Femur (tissue), 1 donor: ENCODE measurements around the gene EMSY.

Experiments used
- DNase-seq: peaks from one replicate; pipeline ENCODE4 v3.0.0-alpha.2; 2017

Gene EMSY

DNA sequence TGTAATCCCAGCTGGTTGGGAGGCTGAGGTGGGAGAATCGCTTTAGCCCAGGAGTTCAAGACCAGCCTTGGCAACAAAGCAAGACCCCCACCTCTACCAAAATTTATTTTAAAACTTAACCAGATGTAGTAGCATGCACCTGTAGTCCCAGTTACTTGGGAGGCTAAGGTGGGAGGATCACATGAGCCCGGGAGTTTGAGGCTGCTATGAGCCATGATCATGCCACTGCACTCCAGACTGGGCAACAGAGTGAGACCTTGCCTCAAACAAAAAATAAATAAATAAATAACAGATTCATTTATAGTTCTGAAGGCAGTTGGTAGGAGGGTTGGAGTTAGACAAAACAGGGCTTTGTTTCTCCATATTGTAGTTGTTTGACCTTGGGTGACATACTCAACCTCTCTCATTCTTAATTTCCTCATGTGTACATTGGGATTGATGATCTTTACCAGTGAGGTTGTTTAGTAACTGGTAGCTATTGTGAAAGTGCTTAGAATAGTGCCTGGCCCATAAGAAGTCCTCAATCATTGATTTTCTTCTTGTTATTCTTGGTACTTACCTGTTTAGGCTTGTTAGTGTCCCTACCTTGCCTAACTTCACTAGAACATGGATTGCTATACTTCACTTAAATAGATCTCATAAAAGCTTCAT lies 79.1 kb downstream of the EMSY start:
- DNase-seq: no peak

DNA sequence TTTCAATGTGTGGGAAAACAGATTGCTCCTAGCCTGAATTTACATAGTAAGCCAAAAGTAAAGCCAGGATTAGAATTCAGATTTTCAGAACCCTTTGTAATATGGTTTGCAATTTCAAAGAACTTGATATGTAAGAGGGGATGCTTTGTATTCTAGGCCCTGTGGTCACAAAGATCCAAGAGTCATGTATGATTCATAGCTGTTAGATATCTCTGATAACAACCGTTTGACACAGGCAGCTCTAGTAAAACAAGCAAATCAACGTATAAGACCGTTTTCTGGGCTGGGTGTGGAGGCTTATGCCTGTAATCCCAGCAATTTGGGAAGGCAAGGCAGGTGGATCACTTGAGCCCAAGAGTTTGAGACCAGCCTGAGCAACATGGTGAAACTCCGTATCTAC lies 79.6 kb downstream of the EMSY start:
- DNase-seq: no peak

DNA sequence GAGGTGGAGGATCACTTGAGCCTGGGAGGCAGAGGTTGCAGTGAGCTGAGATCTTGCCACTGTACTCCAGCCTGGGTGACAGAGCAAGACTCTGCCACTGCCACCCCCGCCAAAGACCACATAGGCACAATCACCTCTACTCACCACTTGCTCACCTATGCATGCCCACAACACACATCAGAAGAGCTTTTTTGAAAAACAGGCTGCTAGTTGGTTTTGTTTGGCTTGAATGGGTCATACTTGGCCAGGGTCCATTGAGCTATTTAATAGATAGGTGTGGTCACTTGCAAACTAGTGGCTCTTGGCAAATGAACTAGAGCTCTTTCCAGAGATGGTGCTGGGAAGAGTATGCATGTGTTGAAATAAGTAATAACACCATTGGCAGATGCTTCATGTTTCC lies 80.1 kb downstream of the EMSY start:
- DNase-seq: peak; percentile 26

DNA sequence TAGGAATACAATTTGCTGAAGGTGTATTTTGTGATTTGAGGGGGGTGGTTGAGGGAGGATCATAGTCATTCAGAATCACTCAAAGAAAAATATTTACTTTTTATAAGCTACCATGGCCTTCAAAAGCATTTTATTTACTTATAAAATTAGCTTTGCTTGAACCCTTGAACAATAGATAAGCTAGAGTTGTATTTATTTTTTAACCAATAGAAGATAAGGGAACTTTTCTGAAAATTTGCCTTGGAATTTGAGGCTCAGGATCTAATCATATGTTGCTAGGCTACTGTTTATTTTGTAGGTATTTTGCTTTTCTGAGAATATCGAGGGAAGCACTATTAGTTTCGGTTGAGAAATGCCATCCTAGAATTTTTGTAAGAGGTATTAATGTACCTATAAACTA lies 82.1 kb downstream of the EMSY start:
- DNase-seq: no peak

DNA sequence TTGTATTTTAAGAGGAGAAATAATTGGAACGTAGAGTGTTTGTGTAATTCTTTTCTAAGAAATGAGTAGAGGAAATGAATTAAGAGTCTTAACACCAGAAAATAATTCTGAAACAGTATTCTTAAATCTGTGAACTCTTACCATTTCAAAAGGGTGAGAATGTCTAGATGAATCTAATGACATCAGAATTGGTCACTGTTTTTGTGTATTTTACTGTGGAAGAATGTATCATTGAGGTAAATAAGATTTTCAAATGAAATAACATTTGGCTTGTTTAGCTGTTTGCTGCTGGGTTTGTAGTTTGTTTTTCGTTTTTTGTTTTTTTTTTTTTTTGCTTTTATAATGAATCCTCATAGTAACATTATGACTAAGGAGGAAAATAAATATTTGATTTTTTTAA lies 97.6 kb downstream of the EMSY start:
- no peak for DNase-seq

DNA sequence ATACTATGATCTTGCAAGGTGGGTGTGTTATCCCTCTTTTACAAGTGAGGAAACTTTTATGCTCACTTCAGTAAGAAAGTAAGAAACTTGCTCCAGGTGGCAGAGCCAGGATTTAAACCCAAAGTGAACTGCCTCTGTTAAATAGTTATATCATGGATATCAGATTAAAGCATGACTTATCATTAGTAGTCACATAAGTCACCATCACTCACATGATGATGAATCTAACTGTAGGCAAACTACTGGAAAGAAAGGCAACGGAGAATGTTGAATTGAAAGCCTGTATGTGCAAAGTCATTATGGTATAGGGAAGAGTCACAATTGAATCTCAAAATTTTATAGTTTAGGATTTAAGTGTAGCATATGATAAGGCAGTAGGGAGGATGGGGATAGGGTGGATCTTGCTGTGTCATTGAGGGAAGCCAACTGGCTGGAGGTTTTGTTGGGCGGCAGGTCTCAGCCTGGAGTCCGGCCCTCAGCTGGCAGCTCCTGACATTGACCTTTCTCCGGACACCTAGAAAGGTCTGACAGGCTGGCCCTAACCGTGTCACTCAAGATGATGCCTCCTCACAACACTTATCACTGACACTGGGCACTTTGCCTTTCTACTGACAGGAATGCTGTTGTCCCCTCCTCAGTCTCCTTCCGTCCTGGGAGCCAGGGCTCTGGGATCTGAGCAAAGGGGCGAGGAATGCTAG lies 98.3 kb downstream of the EMSY start:
- no peak for DNase-seq

DNA sequence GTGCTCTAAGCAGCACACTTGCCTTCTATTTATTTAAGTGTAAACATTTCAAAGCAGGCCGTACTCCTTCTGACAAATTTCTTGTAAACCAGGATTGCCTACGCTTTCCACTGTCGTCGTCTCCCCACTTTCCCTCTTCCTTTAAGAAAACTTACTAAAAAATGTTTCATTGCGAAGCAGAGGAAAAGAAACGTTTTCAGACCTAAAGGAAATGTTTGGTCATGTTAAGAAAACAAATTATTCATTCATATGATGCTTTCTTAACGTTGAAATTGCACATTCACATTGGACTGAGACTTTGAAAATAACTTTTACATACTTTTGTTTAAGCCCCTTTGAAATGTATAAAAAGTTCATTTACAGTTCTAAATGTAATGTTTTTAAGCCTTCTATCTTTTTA lies 106.0 kb downstream of the EMSY start:
- no peak for DNase-seq

DNA sequence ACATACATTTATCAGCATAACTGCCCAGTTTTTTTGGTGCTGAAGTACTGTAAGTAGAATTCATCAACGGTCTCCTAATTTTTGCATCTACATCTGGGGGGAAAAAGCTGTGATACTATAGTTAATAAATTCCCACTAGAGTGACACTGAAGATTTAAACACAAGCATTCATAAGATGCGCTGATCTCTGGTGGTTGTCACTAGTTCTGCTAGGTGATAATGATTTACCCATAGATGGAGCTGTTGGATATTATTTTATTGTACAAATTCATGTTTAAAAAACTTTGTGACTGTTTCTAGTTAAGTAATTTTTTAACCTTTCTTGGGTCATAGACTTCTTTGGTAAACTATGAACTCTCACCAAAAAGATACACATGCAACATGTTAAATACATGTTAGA lies 106.6 kb downstream of the EMSY start:
- no peak for DNase-seq

DNA sequence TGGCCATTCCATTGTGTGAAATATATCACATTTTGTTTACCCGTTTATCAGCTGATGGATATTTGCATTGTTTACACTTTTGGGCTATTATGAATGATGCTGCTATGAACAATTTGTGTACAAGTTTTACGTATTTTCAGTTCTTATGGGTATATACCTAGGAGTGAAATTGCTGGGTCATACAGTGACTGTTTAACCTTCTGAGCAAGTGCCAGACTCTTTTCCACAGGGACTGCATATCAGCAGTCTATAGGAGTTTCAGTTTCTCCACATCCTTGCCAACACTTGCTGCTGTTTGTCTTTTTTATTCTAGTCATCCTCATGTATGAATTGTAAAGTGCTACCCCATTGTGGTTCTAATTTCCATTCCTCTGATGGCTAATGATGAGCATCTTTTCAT lies 108.2 kb downstream of the EMSY start:
- no peak for DNase-seq

DNA sequence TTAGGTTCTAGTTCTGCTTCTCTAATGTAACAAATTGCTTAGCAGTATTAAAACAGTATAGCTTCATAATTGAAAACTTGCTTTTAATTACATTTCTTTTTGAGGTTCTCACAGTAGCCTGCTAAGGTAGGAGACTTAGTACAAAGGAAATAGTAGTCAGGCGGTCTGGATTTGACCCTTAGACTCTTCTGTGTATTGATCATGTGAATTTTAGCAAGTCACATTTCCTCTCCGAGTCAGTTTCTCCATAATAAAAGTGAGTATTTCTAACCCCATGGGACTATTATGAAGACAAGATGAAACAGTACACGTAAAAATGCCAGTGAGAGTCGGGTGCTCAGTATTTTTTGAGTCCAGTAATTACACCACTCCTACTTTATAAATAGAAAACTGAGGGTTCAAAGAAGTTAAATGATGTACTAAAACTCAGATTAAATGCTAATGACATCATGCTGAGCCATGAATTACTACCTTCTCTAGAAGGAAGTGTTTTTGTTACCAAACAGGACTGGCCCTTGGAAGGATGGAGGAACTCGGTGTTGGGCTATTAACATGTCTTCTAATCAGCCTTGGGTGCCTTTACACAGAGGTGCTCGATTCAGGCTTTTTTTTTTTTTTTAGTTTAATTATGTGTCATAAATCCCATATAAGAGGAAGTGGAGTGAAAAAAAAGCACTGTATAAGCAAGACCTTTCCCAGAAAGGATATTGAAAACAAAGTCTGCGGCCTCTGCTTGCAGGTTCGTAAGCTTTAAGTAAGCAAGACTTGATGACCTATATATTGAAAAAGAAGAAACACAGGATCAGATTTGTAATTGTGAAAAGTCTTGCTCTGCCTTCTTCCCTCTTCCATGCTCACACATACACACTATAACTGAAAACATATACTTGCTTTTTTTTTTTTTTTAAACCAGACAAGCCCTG lies 109.0 kb downstream of the EMSY start:
- no peak for DNase-seq

DNA sequence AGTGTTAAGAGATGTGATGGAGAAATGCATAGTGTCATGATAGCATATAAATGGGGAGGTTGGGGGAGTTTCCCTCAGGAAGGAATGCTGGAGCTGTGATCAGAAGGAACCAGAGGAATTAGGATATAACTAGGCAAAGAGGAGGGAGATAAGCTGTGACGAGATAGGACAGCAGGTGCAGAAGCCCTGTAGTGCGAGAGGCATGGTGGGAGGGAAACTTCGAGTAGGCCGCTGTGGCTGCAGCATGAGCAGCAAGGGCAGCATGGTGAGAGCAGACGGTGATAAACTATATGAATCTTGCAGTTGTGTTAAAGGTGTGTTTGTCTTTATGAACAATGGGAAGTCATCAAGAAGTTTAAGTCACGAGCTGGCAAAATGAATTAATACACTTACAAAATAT lies 109.9 kb downstream of the EMSY start:
- DNase-seq: no peak

DNA sequence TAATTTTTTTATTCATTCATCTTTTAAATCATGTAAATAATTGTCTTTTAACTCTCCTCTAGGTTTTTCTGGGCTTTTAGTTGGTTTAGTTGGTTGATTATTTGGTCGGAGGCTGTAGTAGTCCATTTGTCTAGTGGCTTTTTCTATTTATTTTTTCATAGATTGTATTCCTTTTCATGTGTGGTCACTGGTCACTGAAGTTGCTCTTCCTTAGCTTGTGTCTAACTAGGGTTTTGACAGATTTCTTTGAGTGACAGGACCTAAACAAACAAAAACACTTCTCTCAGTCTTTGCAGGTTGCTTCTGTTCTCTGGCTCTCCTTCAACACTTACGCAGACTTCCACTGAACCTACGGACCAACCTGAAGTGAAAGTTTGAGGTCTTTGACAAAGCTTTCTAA lies 112.6 kb downstream of the EMSY start:
- DNase-seq: no peak

DNA sequence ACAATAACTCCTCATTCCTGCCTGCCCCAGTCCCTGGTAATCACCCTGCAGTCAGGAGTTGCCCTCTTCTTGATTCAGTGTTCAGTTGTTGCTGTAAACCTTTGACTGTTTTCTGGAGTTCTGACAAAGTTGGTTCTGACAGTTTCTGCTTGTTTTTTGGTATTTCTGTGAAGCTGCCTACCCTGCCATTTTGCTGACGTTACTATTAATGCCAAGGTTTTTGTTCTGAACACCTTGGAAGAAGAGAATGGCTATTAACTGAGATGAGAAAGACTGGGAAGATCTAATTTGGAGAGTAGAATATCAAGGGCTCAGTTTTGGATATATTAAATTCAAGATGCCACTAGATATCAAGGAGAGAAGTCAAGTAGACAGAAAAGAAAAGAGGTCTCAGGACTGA lies 113.7 kb downstream of the EMSY start:
- no peak for DNase-seq

DNA sequence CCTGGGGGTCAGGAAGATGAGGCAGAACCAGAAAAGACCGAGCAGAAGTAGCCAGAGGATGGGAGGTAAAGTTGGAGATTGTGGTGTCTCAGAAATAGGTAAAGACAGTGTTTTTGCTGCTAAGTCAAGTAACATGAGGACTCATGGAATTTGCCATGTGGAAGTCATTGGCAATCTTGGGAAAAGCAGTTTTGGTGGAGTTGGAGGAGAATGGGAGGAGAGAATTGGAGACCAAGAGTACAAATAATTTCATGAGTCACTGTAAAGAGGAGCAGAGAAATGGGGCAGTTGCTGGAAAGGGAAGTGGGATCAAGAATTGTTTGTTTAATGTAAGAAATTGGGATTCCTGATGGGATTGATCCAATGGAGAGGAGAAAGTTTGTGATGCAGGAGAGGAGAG lies 114.1 kb downstream of the EMSY start:
- DNase-seq: no peak

DNA sequence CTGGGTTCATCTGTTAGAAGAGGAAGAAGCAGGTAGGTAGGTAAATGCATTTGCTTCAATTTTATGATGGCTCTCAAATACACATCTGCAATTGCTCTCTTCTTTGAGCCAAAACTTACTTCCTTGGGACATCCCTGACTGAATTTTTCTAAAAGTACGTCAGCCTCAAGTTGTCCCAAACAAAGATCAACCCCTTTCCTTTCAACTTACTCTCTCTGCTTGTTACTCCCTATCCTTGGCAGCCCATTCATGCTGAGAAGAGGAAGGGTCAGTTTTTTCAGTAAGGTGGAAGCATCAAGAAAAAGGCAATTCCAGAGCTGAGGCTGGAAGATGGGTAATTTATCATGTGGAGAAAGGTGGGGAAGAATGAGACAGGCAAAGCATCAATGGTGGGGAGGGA lies 114.5 kb downstream of the EMSY start:
- DNase-seq: no peak

DNA sequence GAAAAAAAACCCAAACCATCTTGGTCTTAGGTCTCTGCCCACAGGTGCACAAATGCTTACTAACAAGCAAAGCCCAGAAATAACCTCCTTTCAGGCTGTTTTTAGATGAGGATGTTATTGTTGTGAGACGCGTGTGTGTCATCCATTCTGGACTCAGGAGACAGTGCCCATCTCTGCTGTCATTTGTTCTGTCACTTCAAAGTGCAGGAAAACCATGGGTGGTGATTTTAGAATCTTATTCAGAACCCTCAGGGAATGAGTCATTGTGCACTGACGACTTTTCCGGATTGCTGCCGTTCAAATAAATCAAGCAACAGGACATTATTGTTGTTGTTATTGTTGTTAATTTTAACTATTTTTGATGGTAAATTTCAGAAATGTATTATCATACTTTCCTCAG lies 115.4 kb downstream of the EMSY start:
- DNase-seq: no peak

DNA sequence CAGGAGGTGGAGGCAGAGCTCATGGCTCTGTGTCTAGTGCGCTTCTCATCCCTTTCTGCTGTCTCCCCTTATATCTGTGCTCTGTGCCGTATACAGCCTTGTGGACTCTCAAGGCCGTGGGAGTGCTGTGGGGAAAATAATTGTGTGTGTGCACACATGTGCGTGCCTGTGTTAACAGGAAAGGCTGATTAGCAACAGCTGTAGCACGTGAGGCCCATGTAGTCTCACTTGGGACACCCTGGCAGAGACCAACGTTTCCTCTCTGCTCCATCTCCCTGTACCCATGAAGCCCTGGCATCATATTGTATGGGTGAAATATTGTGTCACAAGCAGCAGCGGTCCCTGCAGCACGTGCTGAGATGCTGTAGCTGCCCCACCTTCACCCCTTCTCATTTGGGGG lies 116.4 kb downstream of the EMSY start:
- no peak for DNase-seq

DNA sequence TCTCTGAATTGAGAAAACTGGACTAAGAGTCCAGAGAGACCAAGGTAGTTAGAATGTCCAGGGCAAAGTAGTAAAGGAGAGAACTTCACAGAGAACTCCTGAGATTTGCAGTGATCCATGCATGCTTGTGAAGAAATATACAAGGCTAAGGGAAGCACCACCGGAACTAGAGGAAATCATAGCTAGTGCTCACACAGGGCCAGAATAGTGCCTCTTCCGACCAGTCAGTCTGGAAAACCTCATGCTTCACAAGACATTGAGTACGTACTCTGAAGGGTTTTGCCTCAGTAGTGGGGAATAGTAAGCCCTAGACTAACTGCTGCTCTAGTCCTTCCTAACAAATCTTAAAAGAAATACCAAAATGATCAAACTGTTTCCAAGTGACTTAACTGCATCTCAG lies 117.7 kb downstream of the EMSY start:
- DNase-seq: no peak

DNA sequence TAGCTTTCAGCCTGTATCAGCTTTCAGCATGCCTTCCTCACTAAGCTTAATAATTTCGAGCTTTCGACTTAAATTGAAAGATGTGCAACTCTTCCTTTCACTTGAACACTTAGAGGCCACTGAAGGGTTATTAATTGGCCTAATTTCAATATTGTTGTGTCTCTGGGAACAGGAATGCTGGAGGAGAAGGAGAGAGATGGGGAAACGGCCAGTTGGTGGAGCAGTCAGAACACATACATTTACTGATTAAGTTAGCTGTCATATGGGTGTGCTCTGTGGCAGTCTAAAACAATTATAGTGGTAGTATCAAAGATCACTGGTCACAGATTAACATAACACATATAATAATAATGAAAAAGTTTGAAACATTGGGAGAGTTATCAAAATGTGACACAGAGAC lies 119.5 kb downstream of the EMSY start:
- no peak for DNase-seq

DNA sequence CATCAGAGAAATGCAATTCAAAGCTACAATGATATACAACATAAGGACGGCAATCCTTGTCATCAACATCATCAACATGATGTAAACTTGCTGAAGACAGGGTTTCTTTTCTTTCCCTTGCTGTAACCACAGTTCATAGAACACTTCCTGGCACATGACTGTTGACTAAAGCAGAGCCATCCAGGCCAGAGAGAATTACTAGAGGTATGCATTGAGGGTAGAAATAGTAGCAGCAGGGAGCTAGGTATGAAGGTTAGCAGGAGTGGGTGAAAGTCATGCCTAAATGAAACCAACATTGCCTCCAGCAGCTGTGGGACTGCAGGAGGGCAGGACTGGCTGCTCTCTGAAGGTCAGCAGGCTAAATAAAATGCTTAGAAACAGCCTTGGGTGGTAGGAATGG lies 122.0 kb downstream of the EMSY start:
- DNase-seq: no peak

DNA sequence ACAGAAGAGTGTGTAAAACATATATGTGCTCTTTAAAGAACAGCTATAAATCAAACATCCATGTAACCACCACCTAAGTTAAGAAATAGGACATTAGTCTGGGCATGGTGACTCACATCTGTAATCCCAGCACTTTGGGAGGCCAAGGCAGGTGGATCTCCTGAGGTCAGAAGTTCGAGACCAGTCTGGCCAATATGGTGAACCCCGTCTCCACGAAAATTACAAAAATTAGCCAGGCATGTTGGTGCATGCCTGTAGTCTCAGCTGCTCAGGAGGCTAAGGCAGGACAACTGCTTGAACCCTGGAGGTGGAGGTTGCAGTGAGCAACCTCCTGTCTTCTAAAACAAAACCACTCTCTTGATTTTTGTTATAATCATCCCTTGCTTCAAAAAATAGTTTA lies 122.4 kb downstream of the EMSY start:
- no peak for DNase-seq

DNA sequence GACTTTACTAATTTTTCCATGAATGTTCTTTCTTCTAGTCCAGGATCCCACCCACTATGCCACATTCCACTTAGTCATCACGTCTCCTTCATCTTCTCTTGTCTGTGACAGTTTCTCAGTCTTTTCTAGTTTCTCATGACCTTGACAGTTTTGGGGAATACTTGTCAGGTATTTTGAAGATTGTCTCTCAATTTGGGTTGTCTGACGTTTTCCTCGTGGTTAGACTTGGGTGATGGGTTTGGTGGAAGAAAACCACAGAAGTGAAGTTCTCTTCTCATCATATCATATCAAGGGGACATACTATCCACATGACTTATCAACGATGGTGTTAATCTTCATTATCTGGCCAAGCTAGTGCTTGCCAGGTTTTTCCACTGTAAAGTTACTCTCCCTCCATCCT lies 123.3 kb downstream of the EMSY start:
- no peak for DNase-seq

DNA sequence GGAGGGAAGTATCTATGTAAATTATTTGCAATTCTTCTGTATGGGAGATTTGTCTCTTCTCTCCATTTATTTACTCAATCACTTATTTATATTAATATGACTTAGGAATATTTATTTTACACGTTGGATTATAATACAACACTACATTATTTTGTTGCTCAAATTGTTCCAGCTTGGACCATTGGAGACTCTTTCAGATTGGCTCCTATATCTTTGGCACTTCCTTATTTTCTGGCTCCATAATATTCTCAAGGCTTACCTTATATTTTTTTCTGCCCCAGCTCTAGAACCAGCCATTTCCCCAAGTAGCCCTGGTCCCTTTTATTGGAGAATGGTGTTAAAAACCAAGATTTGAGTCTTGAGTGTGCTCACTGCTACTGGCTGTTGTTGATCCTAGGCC lies 123.8 kb downstream of the EMSY start:
- no peak for DNase-seq
